Measurements from ENCODE around the gene PLCH2. TPM values are rescaled to one million over a fixed set of nuclear protein-coding genes. Genes with fewer than 3 reads are reported as not detected.
A peak's percentile ranks its signal among the peaks of the same experiment; 100 is the strongest.
"Not testable (repeated sequence)": the region's sequence is repeated elsewhere in the genome, so short reads cannot be mapped to it uniquely, and the experiment has no call there.

Gene PLCH2
- total and polyA plus RNA-seq, 2 of the 13 experiments (the other 11 are each of a cell fraction or from before 2014, with no cell fraction given), result 0.15 to 0.67 TPM

GRCh38 chr1:2551544-2551943 lies 75.5 kb downstream of the PLCH2 start:
- H3K9ac ChIP-seq (ENCODE audit: insufficient read depth, low read depth, low read length); H3K79me2 ChIP-seq (ENCODE audit: insufficient read depth, low read length); H3K36me3 ChIP-seq (replicated peaks in 1 of 2; ENCODE audit: control insufficient read depth in 1 of 2, insufficient read depth in 2 of 2, low read length in 2 of 2); H3K4me2 ChIP-seq (ENCODE audit: low read depth, low read length); BruUV-seq (replicated peaks); FAIRE-seq; H2AFZ ChIP-seq (ENCODE audit: low read length); H3K4me3 ChIP-seq (replicated peaks in 1 of 3; ENCODE audit: insufficient read depth in 1 of 3, low read depth in 2 of 3, low read length in 3 of 3); H3K27me3 ChIP-seq (ENCODE audit: control insufficient read depth in 1 of 2, insufficient read depth in 2 of 2, low read length in 2 of 2); H3K27ac ChIP-seq (ENCODE audit: extremely low read length, insufficient read depth, low read length); H3K9me3 ChIP-seq (ENCODE audit: low read length); H4K20me1 ChIP-seq (ENCODE audit: insufficient read depth, low read length); in situ Hi-C loops (cut with HindIII; ENCODE audit: extremely low pct_ligation_motif_present, low pct_unique_long_range_greater_than_20kb); ATAC-seq; intact Hi-C loops (cut with micrococcal nuclease; ENCODE audit: unreplicated experiment); POLR2A ChIA-PET; CTCF ChIA-PET (ENCODE audit: low intra/inter-chr PET ratio, low total read pairs): not testable (repeated sequence)
- 0 out of 2 replicates have a peak, but pooled peaks have one; percentile 41 for TF ChIP-seq ZBTB7B (CRISPR knock-in tag; IDR thresholded peaks at IDR 0.05)
- peak; percentile 32; the same call in 1 of the 2 replicates for TF ChIP-seq CTCF (CRISPR knock-in tag; IDR thresholded peaks at IDR 0.05)
- 0 out of 2 replicates have a peak, but pooled peaks have one; percentile 25 for TF ChIP-seq ZNF777 (CRISPR knock-in tag; IDR thresholded peaks at IDR 0.05)
- TF ChIP-seq STAG1 (CRISPR knock-in tag; IDR thresholded peaks at IDR 0.05), result peak; percentile 4; the same call in 1 of the 2 replicates
- TF ChIP-seq ZNF687 (CRISPR knock-in tag; IDR thresholded peaks at IDR 0.05), result peak; percentile 43; the same call in 1 of the 2 replicates
- peak; percentile 11; the same call in 1 of the 2 replicates for TF ChIP-seq BRCA1 (CRISPR knock-in tag; IDR thresholded peaks at IDR 0.05)
- peak; percentile 7 for DNase-seq (ENCODE audit: low spot score)
- WGBS (ENCODE audit: low lambda C conversion rate), result 26% methylated on average over 4 of the region's 9 CpGs
- peaks cover 56% of the 10 kb centered on the region for H3K4me1 ChIP-seq (ENCODE audit: insufficient read depth, low read length)

All from HepG2 (cell line).